Activated CD8-positive, alpha-beta T cell treated with anti-CD3 and anti-CD28 coated beads for 36 hours (primary cell): ENCODE results near the gene TMC1. TPM values are rescaled to one million over a fixed set of nuclear protein-coding genes. Genes with fewer than 3 reads are reported as not detected.
"Not testable (repeated sequence)": the region's sequence is repeated elsewhere in the genome, so short reads cannot be mapped to it uniquely, and the experiment has no call there.

Experiments used
- ATAC-seq: fragments of 200-7000 bp; cut with Tn5 transposase; one replicate; pipeline ENCODE4 v1.10.0; 2021; ENCODE audit warnings: mild to moderate bottlenecking, moderate library complexity
- CTCF ChIA-PET: fragments of 350-600 bp; sonication (Branson Sonifier 250); formaldehyde crosslinking; loops from one replicate; lab custom pipeline; 2021; ENCODE audit warnings: antibody characterized with exemption; lab: Charles Lee
- POLR2A ChIA-PET: fragments of 350-600 bp; sonication (Branson Sonifier 250); formaldehyde crosslinking; loops from one replicate; lab custom pipeline; 2021; ENCODE audit warnings: antibody characterized with exemption; lab: Charles Lee
- DNase-seq: peaks from one replicate; pipeline ENCODE4 v3.0.0-alpha.2; 2020
- H3K27ac Mint-ChIP-seq: one replicate; pipeline ENCODE4 v1.8.0; 2021; ENCODE audit warnings: mild to moderate bottlenecking, mixed read lengths
- H3K27me3 Mint-ChIP-seq: one replicate; pipeline ENCODE4 v1.8.0; 2021; ENCODE audit warnings: mixed read lengths
- H3K36me3 Mint-ChIP-seq: one replicate; pipeline ENCODE4 v1.8.0; 2021; ENCODE audit warnings: low read depth, mixed read lengths
- H3K4me1 Mint-ChIP-seq: one replicate; pipeline ENCODE4 v1.8.0; 2021; ENCODE audit warnings: low read depth, mixed read lengths
- H3K4me3 Mint-ChIP-seq: one replicate; pipeline ENCODE4 v1.8.0; 2021; ENCODE audit warnings: mild to moderate bottlenecking, moderate library complexity, mixed read lengths
- H3K9me3 Mint-ChIP-seq: one replicate; pipeline ENCODE4 v1.8.0; 2021; ENCODE audit warnings: mixed read lengths
- intact Hi-C: fragments of 100-400 bp; cut with micrococcal nuclease; formaldehyde crosslinking; loops from one replicate; pipeline ENCODE4 v1.10.0; 2022
- total RNA-seq, 2 experiments: library from RNA; stranded (reverse); gene quantifications; one replicate each; pipeline ENCODE4 v1.2.3, GENCODE V29; 2021
- TF ChIP-seq, protein P1 (sequence below): fragments of 200-600 bp; IDR thresholded peaks from one replicate; pipeline ENCODE4 v1.8.0; 2022; ENCODE audit warnings: antibody characterized with exemption, mild to moderate bottlenecking

The TMC1 gene
- total RNA-seq, 2 experiments from 2014 or later = 0.38 TPM; not detected in 1

DNA sequence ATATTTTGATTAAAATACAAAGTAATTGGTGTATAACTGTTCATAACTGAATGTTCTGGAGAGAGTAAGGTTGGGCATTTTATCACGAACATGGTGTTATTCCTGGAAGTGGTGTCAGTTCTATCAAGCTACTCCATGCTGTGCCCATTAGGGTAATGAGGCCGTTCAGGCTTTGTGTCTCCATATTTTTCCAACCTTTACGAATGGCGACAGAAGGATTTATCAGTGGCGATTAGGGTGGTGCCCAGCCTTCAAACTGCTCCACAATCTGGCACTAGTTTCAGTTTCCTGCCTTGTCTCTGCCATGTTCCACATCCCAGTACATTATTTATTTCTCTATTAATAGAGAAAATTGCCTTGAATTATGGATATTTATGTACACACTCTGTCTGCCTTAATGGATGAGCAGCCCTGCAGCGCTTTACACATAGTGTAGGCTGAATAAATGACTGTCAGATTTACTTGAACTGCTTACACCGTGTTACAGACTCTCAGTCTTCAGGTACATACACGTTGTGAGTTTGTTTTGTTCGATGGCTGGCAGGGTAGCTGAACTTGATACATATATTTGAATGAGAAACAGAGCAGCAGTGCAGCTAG is 23.9 kb upstream of the TMC1 start:
- Mint-ChIP-seq H3K4me3 (no peak overlapping the region), H3K4me1 (no peaks in the 10 kb centered on the region), H3K9me3 (no peaks in the 10 kb centered on the region), H3K27ac (no peak overlapping the region), H3K27me3 (no peaks in the 10 kb centered on the region), H3K36me3 (no peaks in the 10 kb centered on the region)
- TF ChIP-seq, protein P1, sequence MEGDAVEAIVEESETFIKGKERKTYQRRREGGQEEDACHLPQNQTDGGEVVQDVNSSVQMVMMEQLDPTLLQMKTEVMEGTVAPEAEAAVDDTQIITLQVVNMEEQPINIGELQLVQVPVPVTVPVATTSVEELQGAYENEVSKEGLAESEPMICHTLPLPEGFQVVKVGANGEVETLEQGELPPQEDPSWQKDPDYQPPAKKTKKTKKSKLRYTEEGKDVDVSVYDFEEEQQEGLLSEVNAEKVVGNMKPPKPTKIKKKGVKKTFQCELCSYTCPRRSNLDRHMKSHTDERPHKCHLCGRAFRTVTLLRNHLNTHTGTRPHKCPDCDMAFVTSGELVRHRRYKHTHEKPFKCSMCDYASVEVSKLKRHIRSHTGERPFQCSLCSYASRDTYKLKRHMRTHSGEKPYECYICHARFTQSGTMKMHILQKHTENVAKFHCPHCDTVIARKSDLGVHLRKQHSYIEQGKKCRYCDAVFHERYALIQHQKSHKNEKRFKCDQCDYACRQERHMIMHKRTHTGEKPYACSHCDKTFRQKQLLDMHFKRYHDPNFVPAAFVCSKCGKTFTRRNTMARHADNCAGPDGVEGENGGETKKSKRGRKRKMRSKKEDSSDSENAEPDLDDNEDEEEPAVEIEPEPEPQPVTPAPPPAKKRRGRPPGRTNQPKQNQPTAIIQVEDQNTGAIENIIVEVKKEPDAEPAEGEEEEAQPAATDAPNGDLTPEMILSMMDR = no peak
- POLR2A ChIA-PET = no interaction called here
- intact Hi-C loops = no loop called here
- DNase-seq (no peak), ATAC-seq (no peak)
- CTCF ChIA-PET = no interaction called here

DNA sequence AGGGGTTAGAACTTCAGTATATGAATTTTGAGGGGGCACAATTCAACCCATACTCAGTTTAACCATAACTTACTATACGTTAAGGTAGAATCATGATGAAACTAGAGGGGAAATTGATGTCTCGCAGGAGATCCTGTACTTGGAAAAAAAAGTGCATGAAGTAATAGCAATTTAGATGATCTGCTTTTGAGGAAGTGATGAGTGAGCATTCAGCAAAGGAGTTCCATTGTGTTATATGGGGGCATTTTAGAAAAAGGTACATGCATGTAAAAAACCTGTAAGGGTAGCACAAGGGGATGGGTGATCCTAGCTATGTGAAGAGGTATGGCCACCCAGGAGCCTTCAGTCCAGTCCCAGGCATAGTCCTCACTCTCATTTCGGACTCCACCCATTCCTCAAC is 14.8 kb upstream of the TMC1 start:
- TF ChIP-seq, protein P1 = no peak
- no peaks in the 10 kb centered on the region for H3K27me3 Mint-ChIP-seq
- peaks cover 19% of the 10 kb centered on the region for H3K4me1 Mint-ChIP-seq
- no peak overlapping the region for H3K4me3 Mint-ChIP-seq
- no peak for DNase-seq
- no peaks in the 10 kb centered on the region for H3K9me3 Mint-ChIP-seq
- CTCF ChIA-PET = no interaction called here
- intact Hi-C loops = no loop called here
- no peak overlapping the region for H3K27ac Mint-ChIP-seq
- H3K36me3 Mint-ChIP-seq = no peaks in the 10 kb centered on the region
- POLR2A ChIA-PET = interaction anchor here (0.7 kb wide), 1 partner anchor 21 kb away, joined by 4 read pairs; no protein-coding TSS in a partner anchor
- no peak for ATAC-seq

DNA sequence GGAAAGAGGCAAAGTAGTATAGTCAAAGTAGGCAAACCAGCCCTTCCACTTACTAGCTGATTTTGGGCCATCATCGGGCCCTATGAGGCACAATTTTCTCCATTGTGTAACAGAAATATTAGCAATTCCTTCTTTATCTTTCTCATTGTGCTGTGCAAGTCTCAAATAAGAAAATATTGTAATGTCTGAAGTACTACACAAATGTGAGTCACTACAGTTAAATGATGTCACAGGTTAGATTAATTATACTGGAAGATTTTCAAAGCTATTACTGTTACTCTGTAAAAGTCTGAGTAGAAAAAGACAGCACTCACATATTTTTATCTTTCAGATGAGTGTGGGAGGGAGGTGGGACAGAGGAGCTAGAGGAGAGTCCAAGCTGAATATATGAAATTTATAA is 12.4 kb upstream of the TMC1 start:
- TF ChIP-seq, protein P1 = no peak
- Mint-ChIP-seq H3K36me3 (no peaks in the 10 kb centered on the region), H3K9me3 (no peaks in the 10 kb centered on the region), H3K4me3 (no peak overlapping the region), H3K27ac (peak overlapping the region; percentile 76), H3K27me3 (no peaks in the 10 kb centered on the region), H3K4me1 (peaks cover 19% of the 10 kb centered on the region)
- ChIA-PET POLR2A (interaction anchor here (0.7 to 1.4 kb wide), 2 partner anchors 19 to 27 kb away, joined by 3 to 4 read pairs; no protein-coding TSS in a partner anchor), CTCF (interaction anchor here (1.0 to 1.3 kb wide), 2 partner anchors 27 to 81 kb away, joined by 3 read pairs; no protein-coding TSS in a partner anchor)
- DNase-seq (no peak), ATAC-seq (peak; percentile 34)
- intact Hi-C loops = no loop called here

DNA sequence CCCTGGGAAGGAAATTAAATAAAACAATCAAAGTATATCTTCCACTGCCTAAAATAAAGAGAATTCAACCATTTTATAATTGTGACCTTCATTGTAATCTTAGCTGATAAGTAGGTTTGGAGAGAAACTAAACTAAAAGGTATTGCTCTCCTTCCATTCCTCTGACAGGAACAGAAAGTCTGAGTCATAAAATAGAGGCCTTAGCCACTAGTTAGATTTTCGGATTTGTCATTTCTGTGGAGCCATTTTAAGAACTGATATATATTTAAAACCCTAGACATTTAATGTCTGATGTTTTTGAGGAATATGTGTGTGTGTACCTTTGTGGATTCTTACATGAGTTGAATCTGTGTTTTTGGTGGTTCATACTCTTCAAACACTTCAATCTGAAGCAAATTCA is 11.8 kb upstream of the TMC1 start:
- DNase-seq (no peak), ATAC-seq (peak; percentile 88)
- intact Hi-C loops = no loop called here
- ChIA-PET POLR2A (interaction anchor here (1.4 kb wide), 1 partner anchor 18 kb away, joined by 4 read pairs; no protein-coding TSS in a partner anchor), CTCF (interaction anchor here (1.0 to 1.3 kb wide), 2 partner anchors 28 to 81 kb away, joined by 3 read pairs; no protein-coding TSS in a partner anchor)
- H3K4me3 Mint-ChIP-seq = no peak overlapping the region
- H3K36me3 Mint-ChIP-seq = no peaks in the 10 kb centered on the region
- H3K27ac Mint-ChIP-seq = peak overlapping the region; percentile 76
- H3K27me3 Mint-ChIP-seq = no peaks in the 10 kb centered on the region
- H3K4me1 Mint-ChIP-seq = peaks cover 19% of the 10 kb centered on the region
- TF ChIP-seq, protein P1 = no peak
- H3K9me3 Mint-ChIP-seq = no peaks in the 10 kb centered on the region

DNA sequence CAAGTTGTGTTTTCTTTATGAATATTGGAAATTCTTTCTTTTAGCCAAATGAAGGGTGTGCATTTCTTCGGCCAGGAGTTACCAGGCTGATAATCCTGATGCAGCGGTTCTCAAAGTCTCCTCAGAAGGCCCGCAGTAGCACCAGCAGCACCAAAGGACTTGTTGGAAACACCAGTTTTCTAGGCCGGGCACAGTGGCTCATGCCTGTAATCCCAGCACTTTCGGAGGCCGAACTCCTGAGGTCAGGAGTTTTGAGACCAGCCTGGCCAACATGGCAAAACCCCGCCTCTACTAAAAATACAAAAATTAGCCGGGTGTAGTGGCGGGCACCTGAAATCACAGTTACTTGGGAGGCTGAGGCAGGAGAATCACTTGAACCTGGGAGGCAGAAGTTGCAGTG is 397 bp upstream of the TMC1 start:
- DNase-seq, H3K4me3 Mint-ChIP-seq, intact Hi-C loops, H3K27me3 Mint-ChIP-seq, H3K9me3 Mint-ChIP-seq, ATAC-seq, POLR2A ChIA-PET, H3K36me3 Mint-ChIP-seq, H3K27ac Mint-ChIP-seq, CTCF ChIA-PET: not testable (repeated sequence)
- H3K4me1 Mint-ChIP-seq = peaks cover 13% of the 10 kb centered on the region
